Lung (tissue), 12 donors: ENCODE results near the gene LGI4. TPM values are rescaled to one million over a fixed set of nuclear protein-coding genes. Genes with fewer than 3 reads are reported as not detected.

Source experiments
- ATAC-seq: fragments of 200-7000 bp; cut with Tn5 transposase; one replicate; pipeline ENCODE4 v1.9.1; 2020; ENCODE audit warnings: moderate number of reproducible peaks; ENCODE audit not compliant: insufficient read depth, low FRiP score
- DNase-seq, 3 donors: peaks; one replicate each; pipeline ENCODE4 v3.0.0-alpha.2; 2013 to 2017
- H3K27ac ChIP-seq, 2 donors: one replicate each; pipeline ENCODE4 v1.5.1; 2013; ENCODE audit warnings: mild to moderate bottlenecking in 2 of 2, moderate library complexity in 2 of 2, control low read depth in 1 of 2, inconsistent platforms in 1 of 2, low read depth in 1 of 2, low read length in 1 of 2
- H3K27me3 ChIP-seq, 3 donors: one replicate each; pipeline ENCODE4 v1.5.1; 2013; ENCODE audit warnings: low read length in 2 of 3; ENCODE audit not compliant: control insufficient read depth in 3 of 3, insufficient read depth in 3 of 3
- H3K36me3 ChIP-seq, 4 donors: one replicate each; pipeline ENCODE4 v1.5.1; 2013; ENCODE audit warnings: low read length in 4 of 4, mild to moderate bottlenecking in 1 of 4, moderate library complexity in 1 of 4; ENCODE audit not compliant: control insufficient read depth in 4 of 4, insufficient read depth in 4 of 4
- H3K4me1 ChIP-seq, 5 donors: one replicate each; pipeline ENCODE4 v1.5.1; 2013; ENCODE audit warnings: low read length in 5 of 5, mild to moderate bottlenecking in 2 of 5, moderate library complexity in 1 of 5; ENCODE audit not compliant: control insufficient read depth in 5 of 5, insufficient read depth in 5 of 5
- H3K4me3 ChIP-seq: one replicate; pipeline ENCODE4 v1.5.1; 2013; ENCODE audit warnings: mild to moderate bottlenecking, control low read depth, moderate library complexity
- H3K9ac ChIP-seq, 2 donors: one replicate each; pipeline ENCODE4 v1.5.1; 2013; ENCODE audit warnings: low read length in 2 of 2, control low read depth in 1 of 2; ENCODE audit not compliant: insufficient read depth in 1 of 2
- H3K9me3 ChIP-seq, 4 donors: one replicate each; pipeline ENCODE4 v1.5.1; 2013; ENCODE audit warnings: low read length in 3 of 4, mild to moderate bottlenecking in 1 of 4, moderate library complexity in 1 of 4; ENCODE audit not compliant: control insufficient read depth in 4 of 4, insufficient read depth in 3 of 4
- WGBS, 2 donors: extraction: QIAGEN DNeasy Blood & Tissue Kit; methylation state at CpG; one replicate each; pipeline ENCODE4 v1.1.7; 2013; 5-methylcytosine and 5-hydroxymethylcytosine counted together
- polyA plus RNA-seq, 2 donors: library from polyadenylated mRNA; stranded (reverse); fragments of 200-250 nt; gene quantifications; one replicate each; pipeline ENCODE4 v1.2.1, GENCODE V29; 2013
- total RNA-seq, 2 donors: library from RNA; depleted of rRNA in 1 of 2; stranded (reverse); fragments of >200 nt in 1 of 2; gene quantifications; one replicate each; pipeline ENCODE4 v1.2.1, GENCODE V29; 2014 to 2021
- TF ChIP-seq, protein P1 (sequence below): IDR thresholded peaks from 2 replicates; pipeline ENCODE4 v1.5.1; 2012; ENCODE audit warnings: mild to moderate bottlenecking; ENCODE audit errors: control extremely low read depth, extremely low read depth
- donor health status: control.
- donor health status: control.
- donor health status: Bipolar disorder and iron deficiency.
- donor health status: healthy.
- donor health status: DM: yes; HTN: yes; CAD: no.

Gene LGI4
- total and polyA plus RNA-seq, 4 donors: 1.6 to 11.2 (median 4.1) TPM

DNA sequence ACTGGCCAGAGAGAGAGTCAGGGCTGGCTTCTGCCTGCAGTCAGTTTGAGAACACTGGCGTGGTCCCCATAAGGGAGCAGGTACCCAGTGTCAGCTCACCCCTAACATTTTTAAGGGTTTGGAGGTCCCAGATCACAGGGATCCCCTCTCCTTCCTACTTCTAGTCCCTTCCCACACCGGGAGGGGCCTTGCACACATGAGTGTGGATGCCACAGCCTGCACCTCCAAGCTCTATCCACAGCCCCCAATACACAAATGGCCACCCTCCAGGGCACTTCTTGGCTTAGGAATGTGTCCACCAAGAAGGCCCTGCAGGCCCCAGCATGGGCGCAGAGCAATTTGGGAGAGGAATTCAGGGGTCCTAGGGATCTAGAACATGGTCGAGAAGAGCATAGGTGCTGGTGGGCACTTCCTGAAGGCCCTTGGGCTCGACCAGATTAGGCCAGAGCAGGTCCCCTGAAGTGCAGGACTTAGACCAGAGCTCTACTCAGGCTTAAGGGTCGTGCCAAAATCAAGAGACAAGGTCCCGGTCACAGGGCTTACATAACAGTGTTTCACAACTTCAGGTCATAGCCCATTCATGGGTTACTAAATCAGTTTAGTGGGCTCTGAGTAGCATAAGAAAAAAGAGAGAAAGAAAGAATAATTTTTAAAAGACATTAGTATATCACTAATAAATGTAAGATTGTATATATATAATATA, 35.7 kb upstream of the LGI4 start:
- WGBS, 2 donors: 62 to 69% methylated on average over 7 of the region's 7 CpGs
- H3K27me3 ChIP-seq: no peaks in the 10 kb centered on the region
- H3K4me1 ChIP-seq: no peaks in the 10 kb centered on the region
- DNase-seq (no peak), ATAC-seq (no peak)
- H3K36me3 ChIP-seq: peaks cover 0 to 21% (median 4%) of the 10 kb centered on the region in 4 donors
- no peak overlapping the region for H3K4me3 ChIP-seq
- TF ChIP-seq, protein P1, sequence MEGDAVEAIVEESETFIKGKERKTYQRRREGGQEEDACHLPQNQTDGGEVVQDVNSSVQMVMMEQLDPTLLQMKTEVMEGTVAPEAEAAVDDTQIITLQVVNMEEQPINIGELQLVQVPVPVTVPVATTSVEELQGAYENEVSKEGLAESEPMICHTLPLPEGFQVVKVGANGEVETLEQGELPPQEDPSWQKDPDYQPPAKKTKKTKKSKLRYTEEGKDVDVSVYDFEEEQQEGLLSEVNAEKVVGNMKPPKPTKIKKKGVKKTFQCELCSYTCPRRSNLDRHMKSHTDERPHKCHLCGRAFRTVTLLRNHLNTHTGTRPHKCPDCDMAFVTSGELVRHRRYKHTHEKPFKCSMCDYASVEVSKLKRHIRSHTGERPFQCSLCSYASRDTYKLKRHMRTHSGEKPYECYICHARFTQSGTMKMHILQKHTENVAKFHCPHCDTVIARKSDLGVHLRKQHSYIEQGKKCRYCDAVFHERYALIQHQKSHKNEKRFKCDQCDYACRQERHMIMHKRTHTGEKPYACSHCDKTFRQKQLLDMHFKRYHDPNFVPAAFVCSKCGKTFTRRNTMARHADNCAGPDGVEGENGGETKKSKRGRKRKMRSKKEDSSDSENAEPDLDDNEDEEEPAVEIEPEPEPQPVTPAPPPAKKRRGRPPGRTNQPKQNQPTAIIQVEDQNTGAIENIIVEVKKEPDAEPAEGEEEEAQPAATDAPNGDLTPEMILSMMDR: no peak
- peaks cover 0 to 11% (median 7%) of the 10 kb centered on the region in 4 donors for H3K9me3 ChIP-seq
- peak overlapping the region in 1 of 2 donors; percentile 2 for H3K27ac ChIP-seq
- no peak overlapping the region for H3K9ac ChIP-seq

DNA sequence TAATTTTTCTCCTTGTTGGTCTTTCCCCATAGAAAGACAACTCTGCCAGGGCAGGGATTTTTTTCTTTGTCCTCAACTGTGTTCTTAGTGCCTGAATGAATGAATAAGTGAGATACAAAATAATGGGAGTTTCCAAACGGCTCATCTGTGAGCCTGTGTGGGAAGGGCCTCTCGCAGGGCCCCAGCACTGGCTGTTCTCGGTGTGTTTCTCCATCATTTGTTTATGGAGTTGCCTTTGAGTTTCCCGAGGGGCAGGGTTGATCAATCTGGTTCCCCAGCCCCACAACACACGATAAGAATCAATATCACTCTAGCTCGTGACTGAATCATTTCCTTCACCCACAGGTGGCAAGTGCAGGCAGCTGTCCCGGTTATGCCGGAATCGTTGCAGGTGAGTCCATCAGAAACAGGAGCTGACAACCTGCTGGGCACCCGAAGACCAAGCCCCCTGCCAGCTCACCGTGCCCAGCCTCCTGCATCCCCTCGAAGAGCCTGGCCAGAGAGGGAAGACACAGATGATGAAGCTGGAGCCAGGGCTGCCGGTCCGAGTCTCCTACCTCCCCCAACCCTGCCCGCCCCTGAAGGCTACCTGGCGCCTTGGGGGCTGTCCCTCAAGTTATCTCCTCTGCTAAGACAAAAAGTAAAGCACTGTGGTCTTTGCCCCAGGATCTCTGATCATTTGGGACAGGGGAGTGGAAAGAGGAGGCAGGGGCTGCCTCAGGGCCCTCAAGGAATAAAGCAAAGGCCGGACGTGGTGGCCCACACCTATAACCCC, 34.5 kb upstream of the LGI4 start:
- peaks cover 0 to 24% (median 4%) of the 10 kb centered on the region in 4 donors for H3K36me3 ChIP-seq
- WGBS, 2 donors: 80 to 82% methylated on average over 18 of the region's 18 CpGs
- H3K4me1 ChIP-seq: no peaks in the 10 kb centered on the region
- ATAC-seq (no peak), DNase-seq (no peak)
- H3K9ac ChIP-seq: no peak overlapping the region
- peaks cover 0 to 13% (median 8%) of the 10 kb centered on the region in 4 donors for H3K9me3 ChIP-seq
- H3K4me3 ChIP-seq: no peak overlapping the region
- TF ChIP-seq, protein P1: no peak
- no peak overlapping the region for H3K27ac ChIP-seq
- H3K27me3 ChIP-seq: no peaks in the 10 kb centered on the region

DNA sequence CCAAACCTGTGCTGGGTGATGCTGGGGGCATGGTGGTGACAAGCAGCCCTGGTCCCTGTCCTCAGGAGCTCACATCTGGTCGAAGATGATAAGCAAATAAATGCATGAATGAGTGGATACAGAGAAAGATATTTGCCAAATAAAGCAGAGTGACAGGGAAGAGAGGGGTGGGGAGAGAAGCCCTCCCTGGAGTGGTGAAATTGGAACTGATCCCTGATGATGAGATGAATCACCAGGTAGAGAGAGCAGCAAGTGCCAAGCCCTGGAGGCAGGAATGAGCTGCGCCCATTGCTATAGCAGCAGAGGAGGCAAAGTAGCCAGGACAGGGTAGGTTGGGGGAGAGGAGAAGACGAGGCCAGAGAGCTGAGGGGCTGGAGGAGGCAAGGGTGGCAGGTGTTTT, 33.3 kb upstream of the LGI4 start:
- peaks cover 0 to 19% (median 11%) of the 10 kb centered on the region in 4 donors for H3K9me3 ChIP-seq
- no peaks in the 10 kb centered on the region for H3K4me1 ChIP-seq
- no peak overlapping the region for H3K27ac ChIP-seq
- H3K27me3 ChIP-seq: no peaks in the 10 kb centered on the region
- H3K4me3 ChIP-seq: no peak overlapping the region
- no peak for ATAC-seq
- no peak for DNase-seq
- TF ChIP-seq, protein P1: no peak
- no peak overlapping the region for H3K9ac ChIP-seq
- WGBS, 2 donors: 76 to 78% methylated on average over 3 of the region's 3 CpGs
- H3K36me3 ChIP-seq: peaks cover 0 to 32% (median 6%) of the 10 kb centered on the region in 4 donors
